HepG2 (cell line): ENCODE measurements around the gene EIF5A. TPM values are rescaled to one million over a fixed set of nuclear protein-coding genes. Genes with fewer than 3 reads are reported as not detected.

Source experiments
- ARID3A ChIP-seq: IDR thresholded peaks from 2 replicates; pipeline ENCODE4 v1.6.1; 2012; ENCODE audit warnings: low read depth, low read length, improper control_type of control experiment
- ARID5B ChIP-seq: IDR thresholded peaks from 2 replicates; pipeline ENCODE4 v1.4.0; 2020; ENCODE audit warnings: mild to moderate bottlenecking, missing genetic modification reagents
- ATF7 ChIP-seq, 2 experiments: fragments of 450-650 bp in 1 of 2; sonication (generic) in 1 of 2; formaldehyde crosslinking in 1 of 2; IDR thresholded peaks; 2 replicates each; pipeline versions ENCODE4 v1.4.0 to v1.6.1; 2016 to 2020; ENCODE audit warnings: antibody characterized with exemption in 1 of 2, mild to moderate bottlenecking in 1 of 2, missing genetic modification reagents in 1 of 2
- ELF3 ChIP-seq: IDR thresholded peaks from 2 replicates; pipeline ENCODE4 v1.6.1; 2016; ENCODE audit warnings: missing genetic modification reagents, missing compliant biosample characterization
- EP300 ChIP-seq, 3 experiments: sonication (generic) in 1 of 3; formaldehyde crosslinking in 1 of 3; IDR thresholded peaks; 2 replicates each; pipeline versions ENCODE4 v1.5.1 to v1.6.1; 2011 to 2020; ENCODE audit warnings: low read depth in 2 of 3, low read length in 2 of 3, borderline replicate concordance in 1 of 3, improper control_type of control experiment in 1 of 3, mild to moderate bottlenecking in 1 of 3, missing genetic modification reagents in 1 of 3, moderate library complexity in 1 of 3
- KDM5B ChIP-seq: sonication (generic); formaldehyde crosslinking; IDR thresholded peaks from 2 replicates; pipeline ENCODE4 v1.4.0; 2020; ENCODE audit warnings: missing genetic modification reagents, mild to moderate bottlenecking, borderline replicate concordance
- KLF13 ChIP-seq: sonication (generic); formaldehyde crosslinking; IDR thresholded peaks from 2 replicates; pipeline ENCODE4 v1.4.0; 2020; ENCODE audit warnings: mild to moderate bottlenecking, missing genetic modification reagents
- MTA1 ChIP-seq: sonication (generic); formaldehyde crosslinking; IDR thresholded peaks from 2 replicates; pipeline ENCODE4 v1.4.0; 2020; ENCODE audit warnings: missing genetic modification reagents, mild to moderate bottlenecking, borderline replicate concordance
- NFYC ChIP-seq: IDR thresholded peaks from 2 replicates; pipeline ENCODE4 v1.6.1; 2016; ENCODE audit warnings: missing genetic modification reagents, missing compliant biosample characterization
- PBX2 ChIP-seq: IDR thresholded peaks from 2 replicates; pipeline ENCODE4 v1.6.1; 2016; ENCODE audit warnings: control low read depth
- PRMT3 ChIP-seq: sonication (generic); formaldehyde crosslinking; IDR thresholded peaks from 2 replicates; pipeline ENCODE4 v1.8.1; 2022; ENCODE audit warnings: low read depth, mild to moderate bottlenecking, moderate library complexity, missing genetic modification reagents, borderline replicate concordance
- SOX5 ChIP-seq: IDR thresholded peaks from 2 replicates; pipeline ENCODE4 v1.6.1; 2016; ENCODE audit warnings: borderline replicate concordance
- SPEN ChIP-seq: sonication (generic); formaldehyde crosslinking; IDR thresholded peaks from 2 replicates; pipeline ENCODE4 v1.5.1; 2020; ENCODE audit warnings: low read depth, mild to moderate bottlenecking, missing genetic modification reagents
- SRSF9 ChIP-seq: fragments of 200-400 bp; formaldehyde crosslinking; IDR thresholded peaks from 2 replicates; pipeline ENCODE4 v1.6.1; 2018; ENCODE audit warnings: borderline replicate concordance, mild to moderate bottlenecking, low read depth, low read length; ENCODE audit not compliant: insufficient read depth, poor library complexity, severe bottlenecking
- TEF ChIP-seq: sonication (generic); formaldehyde crosslinking; IDR thresholded peaks from 2 replicates; pipeline ENCODE4 v1.5.0; 2020; ENCODE audit warnings: missing genetic modification reagents
- ZBTB37 ChIP-seq: sonication (generic); formaldehyde crosslinking; IDR thresholded peaks from 2 replicates; pipeline ENCODE4 v1.4.0; 2020; ENCODE audit warnings: mild to moderate bottlenecking, missing genetic modification reagents
- ZFP37 ChIP-seq: sonication (generic); formaldehyde crosslinking; IDR thresholded peaks from 2 replicates; pipeline ENCODE4 v1.4.0; 2020; ENCODE audit warnings: missing genetic modification reagents, borderline replicate concordance
- ZNF180 ChIP-seq: sonication (generic); formaldehyde crosslinking; IDR thresholded peaks from 2 replicates; pipeline ENCODE4 v1.4.0; 2020; ENCODE audit warnings: low read depth, missing genetic modification reagents, borderline replicate concordance
- ZNF557 ChIP-seq: sonication (generic); formaldehyde crosslinking; IDR thresholded peaks from 2 replicates; pipeline ENCODE4 v1.4.0; 2020; ENCODE audit warnings: missing genetic modification reagents
- ZNF562 ChIP-seq: sonication (generic); formaldehyde crosslinking; IDR thresholded peaks from 2 replicates; pipeline ENCODE4 v1.8.0; 2022; ENCODE audit warnings: missing genetic modification reagents, borderline replicate concordance
- polyA plus RNA-seq, 8 experiments: library from polyadenylated mRNA; depleted of rRNA in 3 of 8; stranded (reverse) in 7 of 8; unstranded in 1 of 8; fragments of >200 nt; fragmentation: Illumina TruSeq in 4 of 8; extraction: Trizol in 4 of 8; gene quantifications; 2 replicates each; pipeline versions ENCODE4 v1.2.1 to v1.2.3, GENCODE V29; 2011 to 2016; ENCODE audit warnings: low read depth in 4 of 8, missing spikeins in 1 of 8, mixed read lengths in 1 of 8; ENCODE audit not compliant: insufficient read depth in 1 of 8
- total RNA-seq, 5 experiments: library from RNA; depleted of rRNA; stranded (reverse); fragments of >200 nt; fragmentation: Illumina TruSeq; extraction: Trizol; gene quantifications; 2 replicates each; pipeline ENCODE4 v1.2.3, GENCODE V29; 2016; ENCODE audit warnings: low read depth in 1 of 5

The EIF5A gene
- total and polyA plus RNA-seq, 2 of the 13 experiments (the other 11 are each of a cell fraction or from before 2014, with no cell fraction given): 319 to 337 TPM

- TF ChIP-seq ATF7 (IDR thresholded peaks at IDR 0.05) (no peak), ATF7 (CRISPR knock-in tag; IDR thresholded peaks at IDR 0.05) (no peak), ARID3A (no peak), ARID5B (no peak), PRMT3 (no peak), SRSF9 (no peak), EP300 (IDR thresholded peaks at IDR 0.05; ENCODE audit: low read depth in 2 of 2, low read length in 2 of 2) (no peak; a peak in 1 of 4 replicates), EP300 (CRISPR knock-in tag; IDR thresholded peaks at IDR 0.05; ENCODE audit: borderline replicate concordance) (no peak), ZFP37 (no peak), SOX5 (CRISPR knock-in tag) (no peak), ZNF557 (CRISPR knock-in tag) (no peak; the same call in 1 of the 2 replicates), KDM5B (CRISPR knock-in tag) (peak; percentile 15; the same call in 1 of the 2 replicates), KLF13 (CRISPR knock-in tag) (no peak), ELF3 (CRISPR knock-in tag) (no peak), ZNF180 (CRISPR knock-in tag) (no peak), ZNF562 (CRISPR knock-in tag) (no peak), NFYC (CRISPR knock-in tag) (peak; percentile 53; the same call in 1 of the 2 replicates), ZBTB37 (CRISPR knock-in tag) (no peak), TEF (CRISPR knock-in tag) (no peak), MTA1 (CRISPR knock-in tag) (no peak; the same call in 1 of the 2 replicates), SPEN (CRISPR knock-in tag) (peak; percentile 93), PBX2 (CRISPR knock-in tag) (no peak)
These were observed 22.1 kb downstream of the EIF5A start (continued) for GRCh38 chr17:7329374-7329996.
